Transverse colon (tissue), 4 donors: ENCODE measurements around the gene SRPK2.

Experiments used
- CTCF ChIP-seq, 5 experiments: fragments of 200-600 bp in 3 of 5; fragments of 450-650 bp in 2 of 5; sonication (generic) in 3 of 5; IDR thresholded peaks; 1 replicate in 2 of 5; 2 replicates in 3 of 5; pipeline ENCODE4 v1.5.1; 2016 to 2017; ENCODE audit warnings: antibody characterized with exemption in 5 of 5, inconsistent platforms in 3 of 5, mild to moderate bottlenecking in 2 of 5, moderate library complexity in 1 of 5
- POLR2A ChIP-seq: fragments of 450-650 bp; IDR thresholded peaks from one replicate; pipeline ENCODE4 v1.6.1; 2016; ENCODE audit warnings: antibody characterized with exemption, mild to moderate bottlenecking, moderate library complexity
- POLR2AphosphoS5 ChIP-seq, 3 donors: sonication (generic); formaldehyde crosslinking; IDR thresholded peaks; one replicate each; pipeline ENCODE4 v1.6.1; 2016; ENCODE audit warnings: antibody characterized with exemption in 3 of 3

DNA sequence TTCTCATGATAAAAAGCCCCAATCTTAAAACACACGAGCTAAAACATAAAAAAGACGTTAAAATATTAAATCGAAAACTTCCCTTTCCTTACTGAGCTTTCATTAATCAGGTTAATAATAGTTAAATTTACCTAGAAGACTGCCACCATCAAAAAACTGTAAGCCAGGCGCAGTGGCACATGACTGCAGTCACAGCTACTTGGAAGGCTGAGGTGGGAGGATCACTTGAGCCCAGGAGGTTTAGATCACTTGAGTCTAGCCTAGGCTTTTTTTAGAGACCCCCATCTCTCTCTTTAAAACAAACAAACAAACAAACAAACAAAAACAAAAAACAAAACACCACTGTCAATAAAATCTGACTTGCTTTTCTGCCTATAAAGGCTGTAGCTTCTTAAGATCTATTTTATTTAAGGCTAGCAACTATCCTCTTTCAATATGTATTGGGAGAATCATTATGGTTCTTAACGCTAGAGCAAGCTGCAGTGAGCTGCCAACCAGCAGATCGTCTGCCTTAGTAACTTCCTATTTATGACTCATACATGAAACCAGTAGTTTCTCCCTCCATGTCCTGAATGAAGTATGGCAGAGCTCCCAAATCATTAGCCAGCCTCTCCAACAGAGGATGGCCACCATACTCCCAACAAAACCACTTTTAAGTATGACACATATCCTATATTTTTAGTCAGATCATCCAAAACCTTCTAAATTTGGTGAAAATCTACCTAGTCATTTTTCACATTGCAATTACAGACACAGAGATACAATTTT, 163.7 kb downstream of the SRPK2 start:
- no peak for TF ChIP-seq CTCF (IDR thresholded peaks at IDR 0.05)
- no peak for TF ChIP-seq POLR2AphosphoS5 (IDR thresholded peaks at IDR 0.05)
- TF ChIP-seq POLR2A = no peak
